GM19324 (cell line): ENCODE results near the gene ADGRG7.

ENCODE experiments used
- ATAC-seq: cut with Tn5 transposase; IDR thresholded peaks from one replicate; pipeline ENCODE4 v1.9.1; 2021; ENCODE audit warnings: mild to moderate bottlenecking, moderate library complexity; ENCODE audit not compliant: unreplicated experiment, low FRiP score

The ADGRG7 gene

GRCh38 chr3:100600181-100601042, 9.0 kb upstream of the ADGRG7 start:
- no peak for ATAC-seq

GRCh38 chr3:100602506-100603444, 6.6 kb upstream of the ADGRG7 start:
- ATAC-seq = no peak

DNA sequence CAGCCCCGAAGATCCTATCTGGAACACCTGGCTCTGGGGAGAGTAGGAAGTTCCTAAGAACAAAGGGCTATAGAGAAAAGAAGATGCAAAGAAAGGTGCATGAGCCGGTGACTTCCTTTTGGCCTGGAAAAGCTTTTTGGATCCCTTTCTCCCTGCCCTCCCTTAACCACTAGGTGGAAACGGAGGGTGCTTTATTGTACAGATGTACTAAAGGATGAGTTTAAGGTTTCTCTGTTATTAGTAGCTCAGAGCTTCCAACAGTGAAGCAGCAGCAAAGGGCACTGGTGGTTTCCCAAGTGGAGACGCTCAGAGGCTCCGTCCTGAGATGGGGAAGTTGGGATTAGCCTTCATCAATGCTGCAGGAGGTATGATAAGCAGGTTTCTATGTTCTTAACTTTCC, 5.9 kb upstream of the ADGRG7 start:
- ATAC-seq = no peak

DNA sequence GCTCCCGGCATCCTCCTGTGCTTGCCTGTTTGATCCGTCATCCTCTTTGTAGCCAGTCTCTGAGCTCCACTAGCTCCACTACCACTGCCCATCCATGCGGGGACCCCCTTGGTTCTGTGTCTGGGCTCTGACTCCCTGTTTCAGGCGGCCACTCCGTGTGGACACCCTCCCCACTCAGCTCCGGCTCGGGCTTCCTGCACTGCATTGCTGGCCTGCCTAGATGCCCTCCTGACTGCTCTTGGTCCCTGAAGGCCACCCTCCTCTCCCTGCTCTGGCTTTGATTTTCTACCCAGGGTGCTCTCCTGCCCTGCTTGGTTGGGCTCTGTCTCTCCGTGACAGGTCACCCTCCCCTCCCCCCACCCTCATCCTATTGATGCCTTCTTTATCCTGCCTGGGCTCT, 4.0 kb upstream of the ADGRG7 start:
- no peak for ATAC-seq

DNA sequence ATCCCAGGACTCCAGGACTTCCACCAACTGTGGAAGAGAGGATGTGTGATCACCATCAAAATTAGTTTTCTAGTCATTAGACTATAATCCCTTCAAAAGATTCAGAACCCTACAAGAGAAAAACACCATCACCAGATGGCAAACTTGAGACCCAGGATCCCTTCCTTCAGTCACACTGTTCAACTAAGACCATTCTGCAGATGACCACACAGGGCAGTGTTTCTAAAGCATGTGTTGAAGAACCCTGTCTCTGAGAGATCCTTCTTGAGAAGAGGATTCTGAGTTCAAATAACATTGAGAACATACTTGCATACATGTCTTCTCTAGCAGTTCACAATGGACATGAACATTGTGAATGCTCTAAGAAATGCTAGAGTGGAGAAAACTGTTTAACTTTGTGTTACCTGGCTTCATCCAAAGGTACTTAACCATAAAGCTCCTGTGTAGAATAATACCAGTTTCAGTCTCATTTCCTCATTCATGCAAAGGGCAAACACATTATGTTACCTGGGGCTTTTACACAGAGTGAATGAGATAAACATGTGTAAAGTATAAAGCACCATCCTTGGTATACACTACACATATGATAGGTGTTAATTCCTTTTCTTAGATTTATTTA, 2.4 kb upstream of the ADGRG7 start:
- ATAC-seq = peak; percentile 78

DNA sequence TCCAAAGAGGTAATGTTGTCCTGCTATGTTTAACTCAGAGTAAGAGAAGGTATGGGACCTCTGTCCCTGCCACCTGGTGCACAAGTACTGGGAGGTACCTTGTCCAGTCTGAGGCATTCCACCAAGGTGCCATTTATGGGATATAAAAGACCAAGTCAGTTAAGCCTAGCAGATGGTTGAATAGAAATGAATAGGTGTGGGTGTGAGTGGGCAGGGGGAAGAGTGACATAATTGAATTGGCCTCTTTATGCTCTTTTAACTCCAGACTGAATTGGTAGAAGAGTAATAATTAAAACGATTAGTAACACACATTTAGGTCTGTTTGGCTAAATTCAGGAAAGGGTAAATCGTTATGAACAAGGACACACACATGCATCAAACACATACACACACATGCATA, 562 bp downstream of the ADGRG7 start:
- no peak for ATAC-seq

- no peak for ATAC-seq
Measured at GRCh38 chr3:100611221-100611620, 1.8 kb downstream of the ADGRG7 start.

- no peak for ATAC-seq
Measured at GRCh38 chr3:100613721-100614390, 4.5 kb downstream of the ADGRG7 start.

DNA sequence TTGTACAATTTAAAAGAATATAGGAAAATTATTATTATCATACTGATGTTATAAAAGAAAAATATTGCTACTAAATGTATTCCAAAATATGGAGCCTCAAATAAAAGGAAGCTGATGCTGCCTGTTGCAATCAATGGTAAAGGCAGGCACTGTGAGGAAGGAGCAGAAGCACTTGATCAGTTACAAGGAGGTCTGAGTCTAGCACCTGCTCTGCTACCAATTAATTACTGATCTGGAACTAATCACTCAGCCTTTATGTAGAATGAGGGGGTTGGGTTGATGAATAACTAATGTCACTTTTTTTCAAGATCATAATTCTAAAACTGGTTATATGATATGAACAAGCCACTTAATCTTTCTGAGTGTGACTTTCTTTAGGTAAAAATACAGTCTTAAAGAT, 5.5 kb downstream of the ADGRG7 start:
- no peak for ATAC-seq

DNA sequence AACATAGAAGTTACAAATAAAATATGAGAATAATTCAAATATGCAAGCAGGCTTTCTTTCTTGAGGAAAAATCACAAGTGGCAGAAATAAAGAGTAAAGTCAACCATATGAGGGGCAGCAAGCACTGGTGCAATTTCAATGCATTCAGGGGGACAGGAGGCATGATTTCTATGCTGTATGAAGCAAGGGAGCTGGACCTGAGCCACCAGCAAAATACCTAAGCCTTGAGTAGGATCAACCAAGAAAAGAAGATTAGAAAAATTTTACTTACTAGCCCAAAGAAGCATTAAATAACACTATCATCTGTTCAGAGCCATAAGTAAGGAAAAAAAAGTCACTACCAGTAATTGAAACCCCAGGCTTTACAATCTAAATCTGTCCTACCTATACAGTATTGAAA, 6.3 kb downstream of the ADGRG7 start:
- no peak for ATAC-seq

GRCh38 chr3:100621251-100621650, 11.8 kb downstream of the ADGRG7 start:
- ATAC-seq = no peak

DNA sequence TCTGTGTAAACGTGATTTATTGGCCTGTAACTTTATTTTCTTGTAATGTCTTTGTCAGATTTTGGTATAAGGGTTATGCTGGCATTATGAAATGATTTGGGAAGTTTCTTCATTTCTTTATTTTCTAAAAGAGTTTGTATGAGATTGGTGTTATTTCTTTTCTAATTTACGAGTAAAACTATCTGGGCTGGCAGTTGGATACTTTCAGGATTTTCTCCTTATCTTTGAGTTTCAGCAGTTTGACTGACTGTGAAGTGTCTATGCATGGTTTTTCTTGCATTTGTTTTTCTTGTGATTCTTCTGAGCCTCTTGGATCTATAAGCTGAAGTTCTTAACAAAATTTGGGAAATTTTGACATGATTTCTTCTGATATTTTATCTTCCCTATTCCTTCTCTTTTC, 18.1 kb downstream of the ADGRG7 start:
- no peak for ATAC-seq

DNA sequence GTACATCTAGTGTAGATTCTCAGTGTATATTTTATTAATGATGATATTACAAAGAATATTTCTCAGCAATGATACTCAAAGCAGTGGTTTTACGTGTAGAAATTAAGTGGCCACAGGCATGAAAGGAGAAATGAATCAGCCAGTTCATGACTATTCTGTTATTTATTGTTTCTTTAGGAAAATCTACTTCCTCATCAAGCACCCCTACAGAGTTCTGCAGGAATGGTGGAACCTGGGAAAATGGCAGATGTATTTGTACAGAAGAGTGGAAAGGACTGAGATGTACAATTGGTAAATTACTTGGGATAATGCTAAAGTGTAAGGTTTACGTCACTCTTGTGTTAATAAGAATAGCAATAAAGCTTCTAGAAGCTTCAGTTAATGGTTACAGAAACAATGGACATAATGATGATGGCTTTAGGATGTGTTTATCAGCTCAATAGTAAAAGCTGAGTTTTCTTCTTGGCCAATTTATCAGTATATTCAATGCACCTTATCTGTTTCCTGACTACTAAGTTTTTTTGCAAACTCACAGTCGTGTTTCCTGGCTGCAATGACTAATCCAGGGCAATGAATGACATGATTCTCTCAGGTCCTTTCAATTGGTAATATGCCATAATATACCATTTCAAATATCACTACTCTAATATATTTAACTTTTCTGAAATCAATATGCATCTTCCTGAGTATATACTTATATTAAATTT, 20.2 kb downstream of the ADGRG7 start:
- no peak for ATAC-seq

DNA sequence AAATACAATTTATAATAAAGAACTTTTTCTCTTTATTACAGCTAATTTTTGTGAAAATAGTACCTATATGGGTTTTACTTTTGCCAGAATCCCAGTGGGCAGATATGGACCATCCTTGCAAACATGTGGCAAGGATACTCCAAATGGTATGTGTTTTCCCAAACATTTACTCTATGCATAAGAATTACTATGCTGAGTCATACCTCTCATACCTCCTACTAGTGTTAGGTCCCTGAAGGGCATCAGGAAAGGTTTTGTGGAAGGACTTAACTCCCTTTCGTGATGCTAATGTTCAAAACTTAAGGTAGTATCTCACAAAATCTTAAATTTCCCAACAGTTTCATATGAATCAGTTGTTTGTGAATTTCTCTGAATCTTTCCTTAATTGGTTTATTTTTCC, 21.3 kb downstream of the ADGRG7 start:
- no peak for ATAC-seq

DNA sequence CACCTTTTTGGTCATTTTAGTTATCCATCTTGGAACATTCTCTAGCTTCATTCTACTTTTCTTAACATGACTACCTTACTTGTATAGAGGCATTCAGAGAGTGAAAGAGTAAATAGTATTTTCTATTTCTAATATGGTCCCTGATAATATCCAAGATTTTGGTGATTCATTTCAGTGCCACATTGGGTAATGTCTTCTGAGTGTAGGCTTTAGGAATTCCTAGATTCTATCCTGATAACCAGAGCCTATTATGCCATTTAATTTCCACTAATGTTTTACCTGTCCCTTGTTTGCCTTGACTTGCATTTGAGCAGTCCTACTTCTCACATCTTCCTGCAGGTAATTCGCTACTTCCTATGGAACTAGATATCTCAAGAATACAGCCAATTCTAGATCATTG, 21.8 kb downstream of the ADGRG7 start:
- no peak for ATAC-seq

GRCh38 chr3:100634493-100635272, 25.3 kb downstream of the ADGRG7 start:
- ATAC-seq = no peak

- ATAC-seq = no peak
Measured at GRCh38 chr3:100635273-100635701, 25.9 kb downstream of the ADGRG7 start.

- ATAC-seq = no peak
Measured at GRCh38 chr3:100637197-100637631, 27.8 kb downstream of the ADGRG7 start.

- no peak for ATAC-seq
Measured at GRCh38 chr3:100640633-100641032, 31.2 kb downstream of the ADGRG7 start.
